SHP77 treated with DMSO at 0.1 percent for 48 hours (cell line): ENCODE results near the gene TRMT1.
"Not testable (repeated sequence)": the region's sequence is repeated elsewhere in the genome, so short reads cannot be mapped to it uniquely, and the experiment has no call there.

Experiments
- DNase-seq: peaks from one replicate; lab custom pipeline; 2025; lab: John Stamatoyannopoulos, UW

The TRMT1 gene

DNA sequence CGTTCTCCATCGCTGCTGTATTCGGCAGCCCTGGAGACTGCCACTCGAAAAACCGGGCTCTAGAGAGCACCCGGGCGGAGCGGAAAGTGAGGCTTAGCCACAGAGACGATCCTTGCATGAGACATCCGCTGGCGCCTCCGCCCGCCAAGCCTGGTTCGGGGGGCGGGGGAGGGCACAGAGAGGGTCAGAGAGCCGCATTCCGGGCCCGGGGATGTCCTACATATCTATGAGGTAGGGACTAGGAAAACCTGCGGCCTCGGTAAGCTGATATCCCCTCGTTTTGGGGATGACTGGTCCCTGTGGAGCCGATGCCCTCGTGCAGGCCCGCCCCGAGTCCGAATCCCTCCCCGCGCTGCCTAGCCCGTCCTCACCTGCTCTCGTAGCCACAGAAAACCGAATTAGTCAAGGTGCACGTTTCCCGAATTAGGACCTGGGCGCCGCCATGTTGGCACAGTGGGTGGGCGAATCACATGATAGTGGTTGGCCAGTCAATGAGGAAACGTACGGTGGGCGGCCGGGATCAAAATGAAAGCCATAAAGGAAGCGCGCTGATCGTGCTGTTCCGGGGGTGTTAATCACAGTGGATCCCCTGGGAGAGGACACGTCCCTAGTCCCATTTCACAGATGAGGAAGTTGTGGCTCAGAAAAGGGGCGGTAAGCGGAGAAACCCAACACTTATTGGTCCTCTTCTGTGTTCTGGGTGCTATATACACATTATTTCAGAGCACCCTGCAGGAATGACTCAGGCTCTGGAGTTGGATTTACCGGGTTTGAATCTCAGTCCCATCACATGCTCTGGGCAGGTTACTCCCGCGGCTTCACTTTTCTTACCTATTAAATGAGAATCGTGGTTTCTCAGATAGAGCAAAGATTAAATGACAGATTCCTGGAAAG lies at the start of gene TRMT1:
Gene TRMT1, minus strand, starts transcription at position 459 of the 894 bp plus-strand sequence. Its CDS starts 341 bp downstream, at position 118.
- peak; percentile 78 for DNase-seq

DNA sequence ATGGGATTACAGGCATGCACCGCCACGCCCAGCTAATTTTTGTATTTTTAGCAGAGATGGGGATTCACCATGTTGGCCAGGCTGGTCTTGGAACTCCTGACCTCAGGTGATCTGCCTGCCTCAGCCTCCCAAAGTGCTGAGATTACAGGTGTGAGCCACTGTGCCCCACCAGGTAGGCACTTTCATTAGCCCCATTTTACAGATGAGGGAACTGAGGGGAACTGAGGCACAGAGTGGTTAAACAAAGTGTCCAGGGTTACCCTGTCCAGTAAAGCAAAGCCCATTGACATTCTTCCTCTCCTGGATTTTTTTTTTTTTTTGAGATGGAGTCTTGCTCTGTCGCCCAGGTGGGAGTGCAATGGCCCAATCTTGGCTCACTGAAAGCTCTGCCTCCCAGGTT lies 49.6 kb upstream of the TRMT1 start:
- not testable (repeated sequence) for DNase-seq

DNA sequence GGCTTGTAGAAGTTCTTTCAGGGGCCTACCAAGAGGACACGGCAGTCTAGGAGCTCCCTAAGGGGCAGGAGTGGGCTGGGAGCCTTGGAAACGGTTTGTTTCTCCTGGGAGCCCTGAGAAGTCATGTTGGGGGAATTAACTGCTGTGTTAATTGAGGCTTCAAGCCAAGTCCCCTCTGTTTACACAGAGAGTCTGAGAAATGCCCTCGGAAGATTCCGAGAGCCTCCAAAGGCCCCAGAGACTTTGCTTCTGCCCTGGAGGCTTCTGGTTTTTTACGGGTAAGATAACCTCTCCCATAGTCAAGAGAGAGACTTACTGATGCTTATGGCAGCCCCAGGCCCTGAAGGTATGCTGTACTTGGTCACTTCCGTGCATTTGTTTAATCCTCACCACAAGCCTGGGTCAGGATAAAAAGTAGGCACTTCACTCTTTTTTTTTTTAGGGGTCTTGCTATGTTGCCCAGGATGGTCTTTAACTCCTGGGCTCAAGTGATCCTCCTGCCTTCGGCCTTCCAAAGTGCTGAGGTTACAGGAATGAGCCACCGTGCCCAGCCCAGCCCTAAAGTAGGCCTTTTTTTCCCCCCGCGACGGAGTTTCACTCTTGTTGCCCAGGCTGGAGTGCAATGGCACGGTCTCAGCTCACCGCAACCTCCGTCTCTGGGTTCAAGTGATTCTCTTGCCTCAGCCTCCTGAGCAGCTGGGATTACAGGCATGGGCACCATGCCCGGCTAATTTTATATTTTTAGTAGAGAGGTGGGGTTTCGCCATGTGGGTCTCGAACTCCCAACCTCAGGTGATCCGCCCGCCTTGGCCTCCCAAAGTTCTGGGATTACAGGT lies 48.8 kb upstream of the TRMT1 start:
- DNase-seq, result no peak

DNA sequence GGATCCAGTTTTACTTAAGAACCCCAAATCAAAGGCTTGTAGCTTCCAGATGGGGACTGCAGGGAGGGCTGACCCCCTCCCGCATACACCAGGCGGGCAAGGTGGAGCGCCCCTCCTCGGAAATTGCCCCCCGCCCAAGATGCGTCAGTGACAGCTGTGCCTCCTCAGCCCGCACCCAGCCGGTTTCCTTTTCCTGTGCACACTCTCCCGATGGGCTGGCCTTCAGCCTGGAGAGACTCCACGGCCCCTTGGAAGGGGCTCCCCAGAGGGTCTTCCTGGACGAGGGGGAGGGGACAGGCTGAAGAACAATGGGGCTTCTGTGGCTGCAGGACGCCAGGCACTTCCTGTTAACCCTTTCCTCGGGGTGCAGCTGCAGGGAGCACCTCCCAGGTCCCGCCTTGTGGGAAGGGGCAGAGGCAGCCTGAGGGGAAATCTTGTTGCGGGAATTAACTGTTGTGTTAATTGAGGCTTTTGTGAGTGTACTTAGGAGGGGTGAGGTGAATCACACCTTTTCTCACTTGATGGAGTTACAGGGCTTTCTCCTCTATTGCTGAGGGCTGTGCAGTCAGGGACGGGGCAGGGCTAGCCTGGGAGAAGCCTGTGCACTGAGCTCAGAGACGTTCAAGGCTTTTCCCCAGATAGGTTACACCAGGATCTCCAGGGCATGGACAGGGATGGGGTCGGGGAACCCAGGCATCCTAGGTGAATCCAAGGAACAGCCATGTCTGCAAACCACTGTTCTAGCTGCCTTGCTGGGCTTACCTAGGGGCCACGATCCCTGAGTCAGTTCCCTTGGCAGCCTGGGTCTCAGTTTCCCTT lies 48.0 kb upstream of the TRMT1 start:
- DNase-seq, result peak; percentile 26

DNA sequence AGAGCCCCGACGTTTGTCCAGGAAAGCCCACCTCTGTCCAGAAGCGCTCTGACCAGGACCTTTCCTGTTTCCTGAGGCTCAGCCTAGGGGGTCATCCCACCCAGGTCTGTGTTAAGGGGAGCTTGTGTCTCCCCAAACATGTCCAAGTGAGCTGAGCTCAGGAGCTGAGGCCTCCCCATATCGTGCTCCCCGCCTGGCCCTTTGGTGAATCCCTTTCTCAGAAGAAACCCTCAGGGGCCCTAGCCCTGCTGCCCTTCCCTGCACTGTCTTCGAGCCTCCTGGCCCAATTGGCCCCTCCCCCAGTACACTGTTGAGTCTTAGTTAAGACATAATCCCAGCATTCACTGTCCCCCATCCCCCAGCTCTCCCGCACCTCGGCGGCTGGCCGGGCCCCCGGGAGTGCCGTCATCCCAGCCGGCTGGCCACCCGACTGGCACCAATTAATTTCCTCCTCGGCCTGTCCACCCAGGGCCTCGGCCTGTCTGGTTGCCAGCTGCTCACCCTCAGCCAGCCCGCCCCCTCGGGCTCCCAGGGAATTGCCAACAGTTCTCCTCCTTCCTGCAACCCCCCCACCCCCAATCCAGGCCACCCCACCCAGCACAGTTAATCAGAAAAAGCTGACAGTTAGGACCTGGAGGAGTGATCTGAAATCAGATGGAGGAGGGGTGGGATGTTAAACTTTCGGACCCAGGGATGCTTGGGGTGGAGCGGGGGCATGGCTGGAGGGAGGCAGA lies 47.2 kb upstream of the TRMT1 start:
- peak; percentile 59 for DNase-seq

DNA sequence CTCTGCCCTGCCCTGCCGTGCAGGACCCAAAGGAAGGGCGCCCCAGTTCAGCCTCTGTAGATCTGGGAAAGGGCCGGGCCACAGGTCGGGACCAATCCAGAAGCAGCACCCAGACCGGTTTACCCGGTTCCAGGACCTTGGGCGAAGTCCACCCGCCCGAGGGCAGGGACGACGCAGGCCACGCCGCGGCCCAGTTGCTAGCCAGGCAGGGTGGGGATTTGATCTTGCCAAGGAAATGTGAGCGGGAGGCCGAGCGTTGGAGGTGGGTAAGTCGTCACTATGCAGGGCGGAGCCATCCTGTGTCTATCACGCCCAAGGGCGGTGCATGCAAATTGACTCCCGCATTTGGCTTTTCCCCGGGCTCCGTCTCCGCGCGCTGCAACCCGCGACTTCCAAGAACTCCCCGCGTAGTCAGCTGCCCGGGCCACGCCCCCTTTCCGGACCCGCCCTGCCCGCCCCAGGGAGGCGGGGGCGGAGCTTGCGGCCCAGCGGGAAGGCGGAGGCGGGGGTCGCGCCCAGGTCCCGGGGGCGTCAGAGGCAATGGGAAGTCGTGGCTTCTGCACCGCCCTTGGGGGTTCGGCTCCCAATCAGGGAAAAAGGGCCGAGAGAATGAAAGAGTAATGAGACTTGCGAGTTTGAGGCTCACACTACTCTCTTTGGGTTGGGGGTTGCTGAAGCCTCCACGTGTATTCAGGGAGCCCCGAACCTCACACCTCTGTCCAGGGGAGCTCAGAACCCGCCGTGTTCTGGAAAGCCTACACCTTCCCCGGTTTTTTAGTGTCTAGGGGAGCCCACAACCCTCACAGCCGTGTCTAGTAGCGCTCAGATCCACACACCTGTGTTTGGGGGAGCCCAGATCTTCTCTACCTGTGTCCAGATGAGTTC lies 46.4 kb upstream of the TRMT1 start:
- peak; percentile 93 for DNase-seq

DNA sequence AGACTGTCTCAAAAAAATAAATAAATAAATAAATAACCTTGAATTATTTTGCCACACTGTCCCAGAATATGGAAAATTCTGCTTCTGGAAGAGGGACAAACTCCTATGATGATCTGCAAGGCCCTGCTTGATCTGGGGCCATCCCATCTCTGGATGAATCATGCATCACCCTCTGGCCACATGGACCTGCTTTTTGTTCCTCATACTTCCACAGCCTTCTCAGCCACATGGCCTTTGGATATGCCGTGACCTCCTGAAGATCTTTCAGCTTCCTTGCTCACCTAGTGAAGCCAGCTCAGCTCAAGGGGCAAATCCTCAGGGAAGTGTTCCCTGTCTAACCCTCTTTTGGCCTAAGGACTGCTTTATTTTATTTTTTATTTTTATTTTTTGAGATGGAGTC lies 44.0 kb upstream of the TRMT1 start:
- DNase-seq, result no peak

DNA sequence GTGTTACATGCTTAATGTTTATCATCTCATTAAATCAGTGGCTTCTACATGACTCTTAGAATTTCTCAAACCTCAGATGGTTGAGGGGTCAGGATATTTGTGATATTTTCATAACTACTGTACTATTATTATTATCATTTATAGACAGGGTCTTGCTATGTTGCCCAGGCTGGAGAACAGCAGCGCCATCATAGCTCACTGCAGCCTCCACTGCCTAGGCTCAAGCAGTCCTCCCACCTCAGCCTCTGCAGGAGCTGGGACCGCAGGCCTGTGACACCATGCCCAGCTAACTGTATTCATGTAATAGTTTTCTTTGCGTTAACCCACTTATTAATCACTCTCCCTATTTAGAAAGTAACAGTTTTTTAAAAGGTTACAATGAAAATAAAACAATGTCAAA lies 43.2 kb upstream of the TRMT1 start:
- DNase-seq, result no peak

DNA sequence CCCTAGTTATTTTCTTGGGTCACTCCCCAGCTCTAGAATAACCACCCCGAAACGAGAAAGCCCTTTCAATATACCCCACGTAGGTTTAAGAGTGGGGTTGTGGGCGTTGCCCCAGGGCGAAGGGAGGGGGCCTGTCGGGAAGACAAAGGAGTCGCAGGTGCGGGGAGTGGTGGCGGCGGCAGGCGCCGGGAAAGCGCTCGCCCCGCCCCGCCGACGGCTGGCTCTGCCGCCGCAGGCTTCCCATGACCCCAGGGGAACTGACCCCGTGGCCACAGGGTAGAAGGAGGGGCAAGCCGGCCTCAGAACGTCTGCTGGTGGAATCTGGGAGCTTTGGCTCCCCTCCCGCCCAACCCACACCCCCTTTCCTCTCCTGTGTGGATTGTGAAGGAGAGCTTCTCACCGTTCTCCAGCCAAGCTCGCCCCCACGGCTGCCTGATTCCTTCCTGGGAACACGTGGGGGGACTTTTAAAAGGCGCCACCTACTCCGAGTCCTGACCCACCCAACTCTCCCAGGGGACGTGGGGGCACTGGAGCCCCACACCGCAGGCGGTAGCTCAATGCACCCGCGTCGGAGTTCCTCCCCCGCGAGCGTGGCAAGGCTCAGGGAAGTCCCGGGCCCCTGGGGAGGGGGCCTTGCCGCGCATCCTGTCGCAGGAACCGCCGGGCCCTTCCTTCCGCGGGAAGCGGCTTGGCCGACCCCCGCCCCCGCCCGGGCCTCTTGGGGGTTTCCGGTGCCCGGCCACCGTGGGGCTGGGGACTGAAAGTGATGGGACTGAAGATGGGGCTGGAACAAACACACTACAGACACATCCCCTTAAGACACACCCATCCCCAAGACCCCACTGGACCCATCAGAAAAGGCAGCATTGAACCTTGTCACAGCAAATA lies 39.2 kb upstream of the TRMT1 start:
- DNase-seq, result peak; percentile 28

DNA sequence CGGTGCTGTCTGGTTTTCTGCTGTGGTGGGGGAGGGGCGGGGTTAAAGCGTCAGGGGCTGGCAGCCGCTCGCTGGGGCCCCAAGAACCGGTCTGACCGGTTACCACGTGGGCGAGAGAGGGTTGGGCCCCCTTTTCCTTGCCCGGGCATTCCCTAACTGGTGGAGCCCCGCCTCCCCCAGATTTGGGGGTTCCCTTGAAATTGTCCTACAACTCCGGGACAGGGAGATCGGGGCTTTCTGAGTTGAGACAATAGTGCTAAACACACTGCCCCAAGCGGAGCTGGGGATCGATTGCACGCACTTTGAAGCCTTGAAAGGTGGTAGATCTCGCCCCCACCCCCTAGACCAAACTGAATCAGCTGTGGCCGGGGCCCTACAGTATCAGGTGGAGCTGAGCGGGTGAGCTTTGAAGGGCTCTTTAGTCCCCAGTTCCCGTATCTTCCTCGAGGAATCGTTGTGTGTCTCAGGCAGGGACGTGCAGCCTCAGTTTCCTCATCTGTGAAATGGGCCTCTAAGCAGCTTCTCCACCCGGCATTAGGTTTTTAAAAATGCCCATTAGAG lies 38.5 kb upstream of the TRMT1 start:
- no peak for DNase-seq

DNA sequence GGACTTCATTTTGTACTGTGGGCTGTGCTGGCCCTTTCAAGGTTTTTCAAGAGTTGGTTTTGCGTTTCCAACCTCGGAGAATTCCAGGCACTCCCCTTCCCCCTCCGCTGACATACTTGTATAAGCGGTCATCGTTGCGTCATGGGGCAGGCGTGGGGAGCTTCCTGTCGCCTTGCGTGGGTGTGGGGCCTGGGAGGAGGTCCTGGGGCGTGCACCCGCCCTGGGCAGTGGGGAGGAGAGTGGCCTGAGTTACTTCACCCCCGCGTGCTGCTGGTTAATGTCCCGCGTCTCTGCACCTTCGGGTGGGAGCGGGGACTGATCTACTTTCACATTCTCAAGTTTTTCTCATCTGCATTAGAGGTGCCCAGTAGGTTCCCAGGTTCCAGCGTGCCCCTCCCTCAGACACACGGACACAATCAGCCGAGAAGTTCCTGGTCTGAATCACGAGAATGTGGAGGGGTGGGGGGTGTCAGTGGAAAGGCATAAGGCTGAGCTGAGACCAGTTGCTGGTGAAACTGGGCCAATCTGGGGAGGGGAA lies 37.8 kb upstream of the TRMT1 start:
- DNase-seq, result no peak

DNA sequence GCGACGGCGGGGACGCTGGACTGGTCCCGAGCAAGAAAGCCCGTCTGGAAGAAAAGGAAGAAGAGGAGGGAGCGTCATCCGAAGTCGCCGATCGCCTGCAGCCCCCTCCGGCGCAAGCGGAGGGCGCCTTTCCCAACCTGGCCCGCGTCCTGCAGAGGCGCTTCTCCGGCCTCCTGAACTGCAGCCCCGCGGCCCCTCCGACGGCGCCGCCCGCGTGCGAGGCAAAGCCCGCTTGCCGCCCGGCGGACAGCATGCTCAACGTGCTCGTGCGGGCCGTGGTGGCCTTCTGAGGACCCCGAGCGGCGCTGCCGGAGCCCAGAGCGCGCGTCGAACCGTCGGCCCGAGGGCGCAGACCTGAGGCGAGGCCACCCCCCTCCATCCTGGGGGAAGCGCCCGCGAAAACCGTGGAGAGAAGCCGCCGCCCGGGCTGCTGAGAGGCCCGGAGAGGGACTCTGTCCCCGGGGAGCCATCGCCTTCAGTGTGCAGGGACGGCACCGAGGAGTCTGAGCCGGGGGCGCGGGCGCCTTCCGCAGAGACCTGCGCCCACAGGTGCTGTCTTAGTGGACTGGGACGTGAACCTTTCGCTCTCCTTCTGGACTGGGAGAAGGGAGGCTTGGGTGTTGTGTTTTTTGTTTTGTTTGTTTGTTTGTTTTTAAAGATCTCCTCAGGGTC lies 37.2 kb upstream of the TRMT1 start:
- no peak for DNase-seq

DNA sequence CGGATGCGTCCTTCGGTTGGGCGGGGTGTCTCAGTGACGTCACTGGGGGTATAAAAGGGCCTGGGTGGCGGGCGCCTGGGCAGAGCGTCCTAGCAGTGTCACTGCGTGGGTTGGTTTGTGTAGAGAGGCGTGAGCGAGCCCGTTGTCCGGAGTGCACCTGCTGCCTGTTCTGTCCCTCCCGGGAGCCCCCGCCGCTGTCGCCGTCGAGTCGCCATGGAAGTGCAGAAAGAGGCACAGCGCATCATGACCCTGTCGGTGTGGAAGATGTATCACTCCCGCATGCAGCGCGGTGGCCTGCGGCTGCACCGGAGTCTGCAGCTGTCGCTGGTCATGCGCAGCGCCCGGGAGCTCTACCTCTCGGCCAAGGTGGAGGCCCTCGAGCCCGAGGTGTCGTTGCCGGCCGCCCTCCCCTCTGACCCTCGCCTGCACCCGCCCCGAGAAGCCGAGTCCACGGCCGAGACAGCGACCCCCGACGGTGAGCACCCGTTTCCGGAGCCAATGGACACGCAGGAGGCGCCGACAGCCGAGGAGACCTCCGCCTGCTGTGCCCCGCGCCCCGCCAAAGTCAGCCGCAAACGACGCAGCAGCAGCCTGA lies 36.5 kb upstream of the TRMT1 start:
- peak; percentile 92 for DNase-seq

DNA sequence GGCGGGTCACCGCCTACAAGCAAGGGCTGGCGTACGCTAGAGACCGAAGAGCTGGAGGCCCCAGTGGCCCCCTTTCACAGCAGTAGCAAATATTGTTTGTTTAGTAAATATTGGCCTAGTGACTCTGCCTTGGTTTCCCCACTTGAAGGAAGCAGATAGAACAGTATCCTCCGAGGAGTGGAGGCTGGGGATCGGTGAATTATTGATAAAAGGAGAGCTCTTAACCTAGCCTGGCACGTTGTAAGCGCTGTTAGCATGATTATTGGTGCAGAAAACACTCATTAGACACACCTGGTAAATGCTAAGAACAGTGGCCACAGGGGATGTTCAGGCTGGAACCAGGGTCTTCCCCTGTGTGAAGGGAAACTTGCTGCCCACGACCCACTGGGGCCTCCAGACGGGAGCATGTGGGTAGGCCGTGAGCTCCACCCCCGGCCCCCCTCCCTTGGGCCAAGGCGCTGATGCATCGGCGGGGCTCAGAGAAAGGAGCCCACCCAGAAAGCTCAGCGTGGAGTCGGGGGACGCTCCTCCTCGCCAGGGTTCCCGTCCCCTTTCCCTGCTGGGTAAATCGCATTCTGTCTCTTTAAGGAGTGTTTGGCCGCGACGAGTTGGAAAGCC lies 35.9 kb upstream of the TRMT1 start:
- no peak for DNase-seq

DNA sequence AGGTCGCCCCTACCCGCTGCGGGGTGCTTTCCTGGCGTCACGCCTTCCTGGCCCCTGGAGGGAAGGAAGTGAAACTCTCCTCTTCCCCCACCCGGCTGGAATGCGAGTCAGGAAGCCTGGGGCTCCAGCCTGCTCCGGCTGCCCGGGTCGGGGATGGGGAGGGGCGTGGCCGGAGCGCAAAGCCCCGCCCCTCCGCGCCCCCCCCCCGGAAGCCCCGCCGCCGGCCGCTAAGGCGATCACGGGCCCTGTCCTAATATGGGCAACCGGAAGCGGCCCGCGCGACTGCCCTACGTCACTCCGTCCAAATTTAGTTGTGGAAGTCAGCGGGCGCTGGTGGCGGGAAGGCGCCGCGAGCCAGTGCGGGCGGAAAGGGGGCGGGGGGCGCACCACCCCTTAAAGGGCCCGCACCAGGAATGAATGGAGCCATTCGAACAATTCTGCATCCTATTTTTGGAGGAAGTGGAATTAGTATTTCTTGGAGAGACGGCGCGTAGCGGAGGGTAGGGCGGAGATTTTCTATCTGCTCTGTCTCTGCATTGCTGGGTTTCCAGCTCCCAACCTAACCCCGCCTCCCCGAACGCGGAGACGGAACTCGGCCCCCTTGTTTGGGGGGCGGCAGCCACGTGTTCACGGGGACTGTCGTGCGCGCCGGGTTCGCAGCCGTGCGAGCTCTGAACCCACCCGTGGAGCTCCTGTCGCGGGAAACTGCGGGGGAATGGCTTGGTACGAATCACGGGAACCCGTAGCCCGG lies 35.2 kb upstream of the TRMT1 start:
- peak; percentile 90 for DNase-seq

DNA sequence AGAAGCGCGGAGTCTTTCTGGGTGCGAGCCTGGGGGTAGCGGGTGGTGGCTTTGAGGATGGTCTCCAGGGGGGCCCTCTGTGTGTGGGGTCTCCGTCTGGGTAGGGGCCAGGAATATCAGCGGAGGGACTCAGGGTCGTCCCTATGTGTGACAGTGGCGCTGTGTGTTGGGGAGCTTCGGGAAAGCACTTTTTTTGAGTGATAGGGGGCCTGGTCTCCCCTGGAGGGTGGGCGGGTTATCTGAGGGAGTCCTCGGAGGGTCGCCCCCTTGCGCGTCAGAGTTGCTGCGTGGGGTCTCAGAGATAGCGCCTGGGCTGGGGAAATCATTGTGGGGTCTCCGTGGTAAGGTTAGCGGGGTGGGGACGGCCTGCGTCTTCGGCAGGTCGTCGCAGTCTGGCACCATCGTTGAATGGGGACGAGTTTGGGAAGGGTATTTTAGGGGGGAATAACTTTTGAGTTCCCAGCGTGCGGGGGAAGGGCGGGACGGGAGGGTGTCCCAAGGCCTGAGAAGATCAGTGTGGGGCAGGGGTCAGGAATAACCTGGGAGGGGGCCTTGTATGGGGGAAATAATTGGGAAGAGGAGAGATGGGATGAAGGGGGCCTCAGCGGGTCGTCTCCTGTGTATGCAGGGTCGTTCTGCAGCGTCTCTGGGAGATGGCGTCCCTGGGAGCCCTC lies 34.5 kb upstream of the TRMT1 start:
- no peak for DNase-seq
